ENCODE data around the gene ZFP91. TPM values are rescaled to one million over a fixed set of nuclear protein-coding genes. Genes with fewer than 3 reads are reported as not detected.

ZFP91 gene
- total RNA-seq, 1 experiment from 2014 or later = 86.2 TPM

GRCh38 chr11:58576887-58577471 lies 1.9 kb upstream of the ZFP91 start:
- DNase-seq (ENCODE audit: unreplicated experiment) = peak; percentile 30
- no peaks in the 10 kb centered on the region for H3K27me3 Mint-ChIP-seq (ENCODE audit: insufficient read depth, unreplicated experiment)
- TF ChIP-seq CTCF (IDR thresholded peaks at IDR 0.05; ENCODE audit: unreplicated experiment) = peak; percentile 32
- BruUV-seq (replicated peaks) = no TSS peak
- ChIA-PET POLR2A (interaction anchor here (0.6 to 6.4 kb wide), 19 partner anchors 8 to 1254 kb away, joined by 3 to 89 read pairs (median 4); partner anchors contain the start of gene SELENOH), CTCF (interaction anchor here (0.6 to 3.8 kb wide), 43 partner anchors 9 to 1858 kb away, joined by 3 to 41 read pairs (median 4); no protein-coding TSS in a partner anchor)
- H3K4me1 Mint-ChIP-seq (ENCODE audit: insufficient read depth, unreplicated experiment) = peaks cover 31% of the 10 kb centered on the region
- H3K9me3 Mint-ChIP-seq (ENCODE audit: unreplicated experiment) = no peaks in the 10 kb centered on the region
- peak overlapping the region; percentile 100 for H3K27ac Mint-ChIP-seq (ENCODE audit: low read depth, unreplicated experiment)
- peaks cover 5% of the 10 kb centered on the region for H3K36me3 Mint-ChIP-seq (ENCODE audit: insufficient read depth, unreplicated experiment)
- intact Hi-C loops (cut with micrococcal nuclease) = loop anchor here (1.0 to 5.0 kb wide), 7 partner anchors 53 to 1040 kb away; partner anchors contain the start of genes FAM111A and OSBP
- peak overlapping the region; percentile 100 for H3K4me3 Mint-ChIP-seq (ENCODE audit: unreplicated experiment)

GRCh38 chr11:58577555-58578135 lies 1.2 kb upstream of the ZFP91 start:
- TSS peak; percentile 75 for BruUV-seq (replicated peaks)
- Mint-ChIP-seq H3K9me3 (ENCODE audit: unreplicated experiment) (no peaks in the 10 kb centered on the region), H3K4me1 (ENCODE audit: insufficient read depth, unreplicated experiment) (peaks cover 38% of the 10 kb centered on the region), H3K36me3 (ENCODE audit: insufficient read depth, unreplicated experiment) (peaks cover 5% of the 10 kb centered on the region), H3K27me3 (ENCODE audit: insufficient read depth, unreplicated experiment) (no peaks in the 10 kb centered on the region), H3K4me3 (ENCODE audit: unreplicated experiment) (peak overlapping the region; percentile 100), H3K27ac (ENCODE audit: low read depth, unreplicated experiment) (peak overlapping the region; percentile 100)
- intact Hi-C loops (cut with micrococcal nuclease) = loop anchor here (1.0 to 5.0 kb wide), 9 partner anchors 49 to 1040 kb away; partner anchors contain the start of genes FAM111A and OSBP
- CTCF ChIA-PET = interaction anchor here (0.6 to 3.8 kb wide), 22 partner anchors 10 to 799 kb away, joined by 3 to 41 read pairs (median 6); no protein-coding TSS in a partner anchor
- POLR2A ChIA-PET = interaction anchor here (0.6 to 6.4 kb wide), 27 partner anchors 9 to 1254 kb away, joined by 3 to 89 read pairs (median 4); partner anchors contain the start of genes DTX4, FAM111A and SELENOH
- TF ChIP-seq CTCF (IDR thresholded peaks at IDR 0.05; ENCODE audit: unreplicated experiment) = no peak
- DNase-seq (ENCODE audit: unreplicated experiment) = no peak

GRCh38 chr11:58578136-58578634 lies 678 bp upstream of the ZFP91 start:
- no peaks in the 10 kb centered on the region for H3K27me3 Mint-ChIP-seq (ENCODE audit: insufficient read depth, unreplicated experiment)
- peak overlapping the region; percentile 100 for H3K4me3 Mint-ChIP-seq (ENCODE audit: unreplicated experiment)
- POLR2A ChIA-PET = interaction anchor here (0.6 to 6.4 kb wide), 22 partner anchors 9 to 1255 kb away, joined by 3 to 89 read pairs (median 4); partner anchors contain the start of genes DTX4, FAM111A and SELENOH
- peaks cover 37% of the 10 kb centered on the region for H3K4me1 Mint-ChIP-seq (ENCODE audit: insufficient read depth, unreplicated experiment)
- CTCF ChIA-PET = interaction anchor here (0.7 to 3.8 kb wide), 12 partner anchors 10 to 480 kb away, joined by 3 to 41 read pairs (median 12); no protein-coding TSS in a partner anchor
- H3K9me3 Mint-ChIP-seq (ENCODE audit: unreplicated experiment) = no peaks in the 10 kb centered on the region
- H3K27ac Mint-ChIP-seq (ENCODE audit: low read depth, unreplicated experiment) = peak overlapping the region; percentile 100
- no TSS peak for BruUV-seq (replicated peaks)
- intact Hi-C loops (cut with micrococcal nuclease) = loop anchor here (1.0 to 5.0 kb wide), 6 partner anchors 49 to 1039 kb away; partner anchors contain the start of genes FAM111A and OSBP
- no peak for TF ChIP-seq CTCF (IDR thresholded peaks at IDR 0.05; ENCODE audit: unreplicated experiment)
- H3K36me3 Mint-ChIP-seq (ENCODE audit: insufficient read depth, unreplicated experiment) = peaks cover 5% of the 10 kb centered on the region
- DNase-seq (ENCODE audit: unreplicated experiment) = peak; percentile 97
